GM18505 (cell line): ENCODE results near the gene RTEL1.

ENCODE experiments used
- ATAC-seq: cut with Tn5 transposase; IDR thresholded peaks from one replicate; pipeline ENCODE4 v1.9.1; 2021; ENCODE audit not compliant: unreplicated experiment
- POLR2A ChIP-seq: IDR thresholded peaks from 4 replicates; pipeline ENCODE4 v1.6.1; 2011; ENCODE audit warnings: borderline replicate concordance; ENCODE audit not compliant: insufficient read depth, insufficient read length; ENCODE audit errors: extremely low read depth

RTEL1 gene

GRCh38 chr20:63703471-63703975 is 45.4 kb downstream of the RTEL1 start:
- no peak for ATAC-seq
- TF ChIP-seq POLR2A = no peak

GRCh38 chr20:63703976-63704748 is 46.0 kb downstream of the RTEL1 start:
- no peak for TF ChIP-seq POLR2A
- ATAC-seq = no peak

DNA sequence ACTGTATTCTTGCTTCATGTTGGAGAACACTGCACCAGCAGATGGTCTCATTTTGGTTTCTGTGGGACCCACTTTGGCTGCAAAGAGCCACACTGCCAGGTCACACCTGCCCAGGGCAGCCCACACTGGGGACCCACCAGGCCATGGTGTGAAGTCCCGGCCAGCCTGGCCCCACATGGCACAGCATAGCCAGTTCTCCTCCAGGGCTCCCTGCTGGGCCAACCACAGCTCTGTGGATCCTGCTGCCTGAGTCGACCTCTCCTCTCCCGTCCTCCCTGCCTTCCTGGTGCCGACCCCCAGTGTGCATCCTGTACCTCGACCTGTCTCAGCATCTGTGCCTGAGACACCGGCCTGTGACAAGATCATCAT is 46.6 kb downstream of the RTEL1 start:
- ATAC-seq = no peak
- TF ChIP-seq POLR2A = no peak

DNA sequence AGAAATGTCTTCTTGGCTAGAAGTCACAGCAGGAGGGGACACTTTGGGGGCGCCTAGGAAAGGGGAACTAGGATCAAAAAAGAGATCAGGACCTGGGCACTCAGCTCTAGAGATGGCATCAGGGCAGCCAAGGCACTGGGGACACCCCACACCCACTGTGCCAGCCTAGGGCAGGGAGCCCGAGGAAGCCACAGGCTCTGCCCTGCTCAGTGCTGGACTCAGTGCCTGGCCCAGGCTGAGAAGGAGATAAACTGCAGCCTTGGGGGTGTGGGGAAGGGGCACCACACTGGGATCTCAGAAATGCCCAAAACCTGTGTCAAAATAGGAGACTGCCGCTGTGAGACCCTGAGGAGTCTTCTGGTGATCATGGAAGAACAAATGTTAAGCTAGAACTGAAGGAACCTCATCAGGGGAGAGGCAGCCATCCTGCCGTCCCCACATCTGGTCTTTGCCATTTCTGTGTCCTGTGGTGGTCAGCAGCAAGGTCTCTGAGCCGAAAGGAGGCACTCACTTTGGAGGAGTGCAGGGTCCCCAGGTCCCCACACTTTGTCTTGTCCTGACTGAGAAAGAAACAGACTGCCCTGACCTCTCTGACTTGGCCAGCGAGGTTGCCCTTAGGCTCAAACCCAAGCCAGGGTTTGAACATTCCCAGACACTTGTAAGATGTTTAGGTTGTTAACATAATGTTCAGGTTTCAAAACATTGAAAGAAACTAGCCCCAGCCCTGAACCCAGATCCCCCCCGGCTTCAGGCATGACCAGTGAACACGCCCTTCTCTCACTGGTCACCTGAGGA is 47.3 kb downstream of the RTEL1 start:
- no peak for ATAC-seq
- TF ChIP-seq POLR2A = no peak

GRCh38 chr20:63706027-63706695 is 48.0 kb downstream of the RTEL1 start:
- no peak for TF ChIP-seq POLR2A
- no peak for ATAC-seq

DNA sequence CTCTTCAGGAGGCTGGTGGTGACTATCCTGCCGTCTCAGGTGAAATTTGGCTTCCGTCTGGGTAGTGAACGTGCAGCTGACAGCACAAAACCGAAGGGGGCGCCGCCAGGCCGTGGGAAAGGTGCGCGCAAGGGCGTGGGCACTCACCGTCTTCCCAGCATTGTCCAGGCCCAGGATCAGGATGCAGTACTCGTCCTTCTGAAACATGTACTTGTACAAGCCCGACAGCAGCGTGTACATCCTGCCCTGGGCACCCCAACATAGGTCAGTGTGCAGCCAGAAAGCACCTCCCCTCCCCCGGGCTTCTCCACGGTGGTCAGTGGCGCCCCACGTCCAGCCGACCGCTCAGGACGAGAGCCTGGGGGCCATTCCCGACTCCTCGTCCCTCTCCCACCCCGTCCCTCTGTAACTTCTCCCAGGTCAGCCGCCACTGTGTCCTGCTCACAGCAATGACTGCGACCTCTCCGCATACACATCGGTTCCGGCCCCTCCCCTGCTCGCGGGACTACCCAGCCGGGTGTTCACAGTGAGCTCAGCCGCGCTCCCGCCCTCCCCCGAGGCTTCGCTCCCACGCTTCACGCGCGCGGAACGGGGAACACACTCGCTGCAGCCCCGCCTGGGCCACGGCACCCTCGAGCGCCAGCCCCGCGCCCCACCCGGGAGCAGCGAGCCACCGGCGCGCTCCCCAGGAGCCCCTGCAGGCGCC is 48.9 kb downstream of the RTEL1 start:
- TF ChIP-seq POLR2A = no peak
- peak; percentile 10 for ATAC-seq

GRCh38 chr20:63707558-63708300 is 49.6 kb downstream of the RTEL1 start, which contains the start of the genes ARFRP1 and ZGPAT:
ARFRP1 (minus strand) TSS chr20:63707976; CDS start chr20:63707091, 885 bp downstream.
ZGPAT (plus strand) TSS chr20:63708039; CDS start chr20:63708581, 542 bp downstream.
- peak; percentile 70 for ATAC-seq
- peak; percentile 74 for TF ChIP-seq POLR2A

DNA sequence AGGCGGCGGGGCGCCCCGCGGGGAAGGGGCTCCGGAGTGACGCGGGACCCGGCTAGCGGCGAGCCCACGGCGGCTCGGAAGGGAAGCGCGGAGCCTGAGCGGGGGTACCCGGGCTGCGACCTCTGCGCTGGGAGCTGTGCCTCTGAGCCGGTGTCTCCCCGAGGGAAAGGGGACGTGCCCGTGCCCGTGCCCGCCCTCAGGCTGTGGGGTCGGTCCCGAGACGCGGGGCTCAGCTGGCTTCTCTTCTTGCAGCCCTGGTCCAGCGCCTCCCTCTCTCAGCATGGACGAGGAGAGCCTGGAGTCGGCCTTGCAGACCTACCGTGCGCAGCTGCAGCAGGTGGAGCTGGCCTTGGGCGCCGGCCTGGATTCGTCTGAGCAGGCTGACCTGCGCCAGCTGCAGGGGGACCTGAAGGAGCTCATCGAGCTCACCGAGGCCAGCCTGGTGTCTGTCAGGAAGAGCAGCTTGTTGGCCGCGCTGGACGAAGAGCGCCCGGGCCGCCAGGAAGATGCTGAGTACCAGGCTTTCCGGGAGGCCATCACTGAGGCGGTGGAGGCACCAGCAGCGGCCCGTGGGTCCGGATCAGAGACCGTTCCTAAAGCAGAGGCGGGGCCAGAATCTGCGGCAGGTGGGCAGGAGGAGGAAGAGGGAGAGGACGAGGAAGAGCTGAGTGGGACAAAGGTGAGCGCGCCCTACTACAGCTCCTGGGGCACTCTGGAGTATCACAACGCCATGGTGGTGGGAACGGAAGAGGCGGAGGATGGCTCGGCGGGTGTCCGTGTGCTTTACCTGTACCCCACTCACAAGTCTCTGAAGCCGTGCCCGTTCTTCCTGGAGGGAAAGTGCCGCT is 50.4 kb downstream of the RTEL1 start:
- no peak for TF ChIP-seq POLR2A
- peak; percentile 19 for ATAC-seq

DNA sequence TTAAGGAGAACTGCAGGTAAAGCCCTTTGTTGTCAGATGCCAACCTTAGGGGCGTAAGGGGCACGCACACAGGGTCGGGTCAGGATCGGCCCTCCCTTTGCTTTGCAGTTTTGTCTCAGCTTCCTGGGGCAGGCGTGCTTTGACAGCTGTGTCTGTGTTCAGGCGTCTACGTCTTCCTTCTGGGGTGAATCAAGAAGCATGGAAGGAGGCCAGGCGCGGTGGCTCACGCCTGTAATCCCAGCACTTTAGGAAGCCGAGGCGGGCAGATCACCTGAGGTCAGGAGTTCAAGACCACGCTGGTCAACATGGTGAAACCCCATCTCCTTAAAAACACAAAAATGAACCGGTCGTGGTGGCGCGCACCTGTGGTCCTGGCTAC is 51.0 kb downstream of the RTEL1 start:
- ATAC-seq = no peak
- no peak for TF ChIP-seq POLR2A

DNA sequence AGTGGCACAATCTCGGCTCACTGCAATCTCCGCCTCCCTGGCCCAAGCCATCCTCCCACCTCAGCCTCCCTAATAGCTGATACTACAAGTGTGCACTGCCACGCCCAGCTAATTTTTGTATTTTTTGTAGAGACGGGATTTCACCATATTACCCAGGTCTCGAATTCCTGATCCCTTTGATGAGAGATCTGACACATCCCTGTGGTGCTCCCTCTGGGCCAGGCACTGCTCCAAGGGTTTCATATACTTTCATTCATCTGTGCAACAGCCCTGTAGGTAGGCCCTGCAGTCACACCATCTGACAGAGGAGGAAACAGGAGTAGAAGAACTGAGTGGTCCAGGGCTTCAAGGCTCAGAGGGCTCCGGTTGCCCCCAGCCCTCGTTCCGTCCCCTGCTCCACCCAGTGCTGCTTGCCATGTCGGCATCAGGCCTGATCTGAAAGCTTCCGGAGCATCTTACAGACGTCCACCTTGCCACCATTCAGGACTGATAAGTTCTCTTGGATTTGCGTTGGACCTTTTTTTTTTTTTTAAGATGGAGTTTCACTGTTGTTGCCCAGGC is 53.1 kb downstream of the RTEL1 start:
- no peak for ATAC-seq
- no peak for TF ChIP-seq POLR2A

DNA sequence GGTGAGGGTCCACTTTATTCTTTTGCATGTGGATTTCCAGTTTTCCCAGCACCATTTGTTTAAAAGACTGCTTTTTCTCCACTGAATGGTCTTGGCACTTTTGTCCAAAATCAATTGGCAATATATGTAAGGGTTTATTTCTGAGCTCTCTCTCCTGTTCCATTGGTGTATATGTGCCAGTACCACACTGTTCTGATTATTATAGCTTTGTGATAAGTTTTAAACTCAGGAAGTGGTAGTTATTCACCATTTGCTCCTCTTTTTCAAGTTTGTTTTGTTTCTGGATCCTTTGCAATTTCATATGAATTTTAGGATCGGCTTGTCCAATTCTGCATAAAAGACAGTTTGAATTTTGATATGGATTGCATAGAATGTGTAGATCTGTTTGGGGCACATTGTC is 54.1 kb downstream of the RTEL1 start:
- TF ChIP-seq POLR2A = no peak
- no peak for ATAC-seq
